ENCODE results near the gene CDC42SE2. TPM values are rescaled to one million over a fixed set of nuclear protein-coding genes. Genes with fewer than 3 reads are reported as not detected.
A peak's percentile ranks its signal among the peaks of the same experiment; 100 is the strongest.

CDC42SE2 gene
- total RNA-seq, 1 experiment from 2014 or later = 23.2 TPM

DNA sequence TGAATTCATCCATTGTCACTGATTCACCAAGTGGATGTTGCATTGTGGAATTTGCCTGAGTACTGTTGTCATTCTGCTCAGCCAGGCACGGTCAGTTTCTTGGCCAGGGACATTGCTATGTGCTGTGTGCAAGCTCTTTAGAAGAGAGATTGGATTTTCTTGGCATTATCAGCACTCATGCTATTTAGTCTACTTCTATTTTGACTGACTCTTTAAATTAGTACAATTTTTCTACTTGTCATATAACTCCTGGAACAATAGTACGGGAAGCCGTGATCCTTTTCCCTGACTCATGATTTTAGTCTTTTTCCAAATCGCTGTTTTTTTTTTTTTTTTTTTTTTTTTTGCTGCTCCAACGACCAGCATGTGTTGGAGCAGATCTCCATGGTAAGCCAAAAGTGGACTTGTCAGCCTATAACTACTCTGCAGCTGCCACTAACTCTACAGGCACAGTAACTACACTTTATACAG is 129.7 kb downstream of the CDC42SE2 start:
- Mint-ChIP-seq H3K9me3 (no peaks in the 10 kb centered on the region), H3K4me3 (no peak overlapping the region), H3K27me3 (ENCODE audit: low read depth) (no peaks in the 10 kb centered on the region; the same call in 1 of the 2 replicates), H3K4me1 (no peaks in the 10 kb centered on the region), H3K36me3 (ENCODE audit: insufficient read depth in 1 of 3, low read depth in 3 of 3) (peaks cover 4 to 40% (median 31%) of the 10 kb centered on the region in 3 experiments; a peak in 5 of 7 replicates), H3K27ac (peak overlapping the region in 2 of 3 experiments; percentile 21 to 35; a peak in 1 of 7 replicates)
- H3K56ac ChIP-seq (ENCODE audit: insufficient read length, low read depth, low read length) = no peak overlapping the region
- no peaks in the 10 kb centered on the region for H3K9me3 ChIP-seq (ENCODE audit: control insufficient read depth, low read depth, low read length)
- H2AK5ac ChIP-seq (ENCODE audit: insufficient read length, low read length) = no peak overlapping the region
- no peak overlapping the region for H3T11ph ChIP-seq (ENCODE audit: low read length)
- no peaks in the 10 kb centered on the region for H3K4me1 ChIP-seq (ENCODE audit: insufficient read depth, low read length)
- TF ChIP-seq, protein P1, sequence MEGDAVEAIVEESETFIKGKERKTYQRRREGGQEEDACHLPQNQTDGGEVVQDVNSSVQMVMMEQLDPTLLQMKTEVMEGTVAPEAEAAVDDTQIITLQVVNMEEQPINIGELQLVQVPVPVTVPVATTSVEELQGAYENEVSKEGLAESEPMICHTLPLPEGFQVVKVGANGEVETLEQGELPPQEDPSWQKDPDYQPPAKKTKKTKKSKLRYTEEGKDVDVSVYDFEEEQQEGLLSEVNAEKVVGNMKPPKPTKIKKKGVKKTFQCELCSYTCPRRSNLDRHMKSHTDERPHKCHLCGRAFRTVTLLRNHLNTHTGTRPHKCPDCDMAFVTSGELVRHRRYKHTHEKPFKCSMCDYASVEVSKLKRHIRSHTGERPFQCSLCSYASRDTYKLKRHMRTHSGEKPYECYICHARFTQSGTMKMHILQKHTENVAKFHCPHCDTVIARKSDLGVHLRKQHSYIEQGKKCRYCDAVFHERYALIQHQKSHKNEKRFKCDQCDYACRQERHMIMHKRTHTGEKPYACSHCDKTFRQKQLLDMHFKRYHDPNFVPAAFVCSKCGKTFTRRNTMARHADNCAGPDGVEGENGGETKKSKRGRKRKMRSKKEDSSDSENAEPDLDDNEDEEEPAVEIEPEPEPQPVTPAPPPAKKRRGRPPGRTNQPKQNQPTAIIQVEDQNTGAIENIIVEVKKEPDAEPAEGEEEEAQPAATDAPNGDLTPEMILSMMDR (conservative IDR thresholded peaks at IDR 0.05) = no peak
- WGBS (ENCODE audit: extremely low coverage, insufficient read length, low lambda C conversion rate) = no CpG with 5 or more reads among the region's 5 CpGs
- H3K23ac ChIP-seq (ENCODE audit: insufficient read length, low read depth, low read length) = no peak overlapping the region
- no peak overlapping the region for H2BK5ac ChIP-seq (ENCODE audit: insufficient read length, low read length)
- no peak overlapping the region for H4K8ac ChIP-seq (replicated peaks; ENCODE audit: insufficient read length, low read depth, low read length)
- no peak overlapping the region for H2AFZ ChIP-seq (ENCODE audit: low read length)
- no peak overlapping the region for H3K4me2 ChIP-seq (ENCODE audit: insufficient read depth, insufficient read length, low read length)
- H3K4ac ChIP-seq (ENCODE audit: low read depth, low read length) = no peak overlapping the region
- no peaks in the 10 kb centered on the region for H3K79me2 ChIP-seq (ENCODE audit: insufficient read depth, low read length)
- H4K91ac ChIP-seq (ENCODE audit: insufficient read length, low read depth, low read length) = no peak overlapping the region
- no peak overlapping the region for H2BK15ac ChIP-seq (ENCODE audit: low read depth, low read length)
- no peaks in the 10 kb centered on the region for H3K79me1 ChIP-seq (ENCODE audit: insufficient read depth, low read depth, low read length, poor library complexity, severe bottlenecking)
- H3K27ac ChIP-seq (ENCODE audit: insufficient read length, low read depth, low read length) = no peak overlapping the region
- no peak overlapping the region for H2BK20ac ChIP-seq (ENCODE audit: low read depth, low read length, poor library complexity, severe bottlenecking)
- H4K5ac ChIP-seq (ENCODE audit: insufficient read length, low read depth, low read length) = no peak overlapping the region
- H3K23me2 ChIP-seq (ENCODE audit: insufficient read length, low read depth, low read length, poor library complexity, severe bottlenecking) = no peaks in the 10 kb centered on the region
- no peak overlapping the region for H2BK12ac ChIP-seq (ENCODE audit: insufficient read length, low read depth, low read length)
- H3K14ac ChIP-seq (ENCODE audit: insufficient read depth, low read length) = no peak overlapping the region
- no peaks in the 10 kb centered on the region for H4K20me1 ChIP-seq (ENCODE audit: control insufficient read depth, insufficient read depth, insufficient read length)
- no peak overlapping the region for H3K18ac ChIP-seq (ENCODE audit: insufficient read length, low read depth, low read length)
- DNase-seq = no peak
- no peak overlapping the region for H3K9ac ChIP-seq (ENCODE audit: extremely low read depth, insufficient read length, low read length)
- H3K27me3 ChIP-seq (ENCODE audit: insufficient read depth, low read length) = no peaks in the 10 kb centered on the region
- H2BK120ac ChIP-seq (ENCODE audit: low read depth, low read length, poor library complexity, severe bottlenecking) = no peak overlapping the region
